GM15510 (cell line): Measurements from ENCODE around the gene PGF.

Source experiments
- POLR2A ChIP-seq: IDR thresholded peaks from 3 replicates; pipeline ENCODE4 v1.6.1; 2011; ENCODE audit warnings: borderline replicate concordance; ENCODE audit not compliant: insufficient read length; ENCODE audit errors: extremely low read depth

The PGF gene

DNA sequence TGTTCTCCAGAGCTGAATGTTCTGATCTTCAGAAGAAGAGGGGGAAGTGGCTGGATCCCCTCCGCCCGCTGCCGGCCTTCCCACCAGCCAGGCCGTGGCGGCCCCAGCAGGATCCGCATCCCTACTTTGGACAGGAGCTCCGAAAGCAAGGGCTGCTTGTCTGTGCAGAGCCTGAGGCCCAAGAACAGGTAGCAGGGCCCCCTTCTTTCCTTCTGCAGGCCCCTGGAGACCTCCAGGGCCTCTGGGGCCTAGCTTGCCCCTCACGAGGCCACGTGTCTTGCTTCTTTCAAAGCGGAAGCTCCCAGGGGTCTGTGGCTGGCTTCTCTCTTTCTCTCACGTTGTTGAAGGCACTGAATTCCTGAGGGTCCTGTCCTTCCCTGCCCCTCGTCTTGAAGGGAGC lies 13.2 kb downstream of the PGF start:
- TF ChIP-seq POLR2A = no peak

DNA sequence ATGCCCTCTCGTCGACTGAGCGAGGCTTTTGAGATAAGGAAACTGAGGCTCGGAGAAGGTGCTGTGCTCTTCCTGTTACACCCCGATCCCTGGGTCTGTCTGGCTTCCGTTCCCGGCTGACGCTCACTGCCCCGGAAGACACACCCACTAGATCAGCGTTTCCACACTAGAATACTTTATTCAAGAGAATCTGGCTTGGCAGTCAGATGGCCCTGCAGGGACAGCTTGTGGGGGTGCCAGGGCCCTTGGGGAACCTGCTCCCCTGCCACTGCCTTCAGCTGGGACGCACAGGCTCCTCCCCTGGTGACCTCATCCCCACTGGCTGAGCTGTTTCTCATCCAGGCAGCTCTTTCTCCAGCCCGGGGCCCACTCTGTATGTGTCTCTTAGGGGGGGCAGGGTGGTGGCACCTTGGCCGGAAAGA lies 13.7 kb downstream of the PGF start:
- peak; percentile 48 for TF ChIP-seq POLR2A

DNA sequence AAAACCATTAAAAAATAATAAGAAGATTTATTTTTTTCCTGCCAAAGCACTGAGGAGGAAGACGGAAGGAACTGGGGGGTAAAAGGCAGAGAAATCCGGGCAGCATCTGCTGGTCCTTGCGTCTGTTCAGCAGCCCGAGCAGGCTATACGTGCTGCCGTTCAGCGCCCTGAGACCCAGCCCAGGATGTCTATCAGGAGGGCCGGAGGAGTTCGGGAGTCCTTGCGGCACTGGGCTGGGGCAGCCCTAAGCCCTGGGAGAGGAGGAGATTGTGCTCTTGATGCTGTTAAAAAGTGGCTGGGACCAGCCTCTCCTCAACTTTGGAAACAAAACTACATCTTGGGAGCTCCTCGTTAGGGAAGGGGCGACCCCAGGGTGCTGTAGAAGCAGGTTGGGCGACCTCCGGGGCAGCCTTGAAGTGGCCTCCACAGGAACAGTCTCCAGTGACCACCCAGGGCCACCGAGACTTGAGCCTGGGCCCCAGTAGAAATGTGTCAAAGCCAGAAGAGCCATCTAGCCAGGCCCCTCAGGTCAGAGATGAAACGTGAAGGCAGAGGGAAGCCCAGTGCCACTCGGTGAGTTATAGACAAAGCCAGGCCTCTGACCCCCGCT lies 14.3 kb downstream of the PGF start:
- no peak for TF ChIP-seq POLR2A

DNA sequence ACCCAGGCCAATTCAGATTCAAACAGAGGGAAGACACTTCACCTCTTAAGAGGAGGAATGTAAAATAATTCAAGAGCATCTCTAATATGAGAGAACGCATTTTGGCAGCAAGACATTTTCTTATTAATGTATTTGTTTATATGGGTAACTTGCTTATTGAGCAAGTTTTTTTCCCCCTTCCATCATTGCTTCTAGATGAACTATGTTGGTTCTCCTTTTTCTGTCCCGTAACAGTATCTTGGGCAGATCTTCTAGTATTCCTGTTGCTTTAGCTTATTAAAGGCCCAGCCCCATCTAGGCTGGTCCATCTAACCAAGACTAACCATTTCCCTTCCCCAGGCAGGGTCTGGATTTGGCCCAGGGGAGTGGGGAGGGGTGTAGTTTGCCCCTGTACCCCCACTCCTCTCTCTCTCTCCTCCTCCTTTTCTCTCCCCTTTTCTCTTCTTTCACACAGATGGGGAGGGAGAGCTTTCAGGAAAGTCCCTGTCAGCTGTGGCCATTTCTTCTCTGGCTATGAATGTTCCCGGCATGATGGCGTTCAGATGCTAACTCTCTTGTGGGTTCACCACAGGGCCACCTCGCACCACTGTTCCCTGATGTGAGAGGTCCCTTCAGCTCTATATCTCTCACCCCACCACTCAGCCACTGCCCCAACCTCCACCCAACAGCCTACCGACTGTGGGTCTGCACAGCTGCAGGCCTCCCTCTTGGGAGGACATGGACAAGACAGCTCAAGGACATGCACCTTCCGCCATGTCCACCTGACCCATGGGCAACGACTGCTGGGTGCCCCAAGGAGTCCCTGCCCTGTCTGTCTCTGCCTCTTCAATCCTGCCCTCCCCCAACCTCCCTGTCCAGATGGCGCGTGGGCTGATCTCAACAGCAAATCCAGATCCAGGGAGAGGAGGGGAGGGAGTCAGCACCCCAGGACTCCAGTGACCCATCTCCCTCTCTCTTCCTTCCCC lies 16.6 kb downstream of the PGF start:
- no peak for TF ChIP-seq POLR2A

DNA sequence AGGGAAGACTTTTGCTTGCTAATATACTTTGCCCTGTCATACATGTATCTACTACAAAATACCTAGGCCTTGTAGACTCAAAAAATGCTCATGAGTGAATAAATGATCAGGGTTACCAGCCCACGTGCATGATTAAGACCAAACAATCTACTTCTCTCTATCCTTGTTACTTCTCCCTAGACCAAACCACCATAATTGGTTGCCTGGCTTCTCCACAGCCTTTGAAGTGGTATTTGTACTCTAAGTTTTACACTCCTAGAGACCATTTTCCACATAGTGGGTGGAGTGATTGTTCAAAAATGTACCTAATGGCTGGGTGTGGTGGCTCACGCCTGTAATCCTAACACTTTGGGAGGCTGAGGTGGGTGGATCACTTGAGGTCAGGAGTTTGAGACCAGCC lies 18.2 kb downstream of the PGF start:
- TF ChIP-seq POLR2A = no peak

DNA sequence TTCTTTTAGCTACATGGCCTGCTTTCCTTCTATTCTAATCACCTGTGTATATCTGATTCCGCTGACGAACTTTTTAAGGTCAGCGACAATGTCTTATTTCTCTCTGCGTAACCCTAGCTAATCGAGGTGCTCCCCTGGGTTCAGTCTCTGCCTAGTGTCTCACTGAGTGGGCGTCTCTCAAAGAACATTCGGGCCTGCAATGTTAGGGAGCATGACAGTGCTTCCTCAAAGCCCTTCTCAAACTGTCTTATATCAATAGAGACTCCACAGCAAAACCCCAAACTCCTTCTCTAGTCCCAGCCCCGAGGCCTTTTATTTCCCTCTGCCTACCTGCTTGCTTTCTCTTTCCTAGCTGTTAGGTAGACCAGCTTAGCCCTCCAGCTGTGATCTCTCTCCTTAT lies 18.7 kb downstream of the PGF start:
- TF ChIP-seq POLR2A = no peak

DNA sequence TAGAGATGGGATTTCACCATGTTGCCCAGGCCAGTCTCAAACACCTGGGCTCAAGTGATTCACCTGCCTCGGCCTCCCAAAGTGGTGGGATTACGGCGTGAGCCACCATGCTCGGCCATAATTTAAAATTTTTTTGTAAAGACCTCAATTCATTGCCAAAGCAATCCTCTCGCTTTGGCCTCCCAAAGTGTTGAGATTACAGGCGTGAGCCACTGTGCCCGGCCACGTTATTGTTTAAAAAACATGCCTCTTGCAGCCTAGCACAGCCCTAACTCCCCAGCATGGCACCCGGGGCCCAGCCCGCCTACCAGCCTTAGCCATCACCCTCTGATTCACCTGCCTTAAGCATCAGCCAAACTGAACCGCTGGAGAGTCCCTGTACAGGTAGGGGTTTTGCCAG lies 19.2 kb downstream of the PGF start:
- TF ChIP-seq POLR2A = no peak

DNA sequence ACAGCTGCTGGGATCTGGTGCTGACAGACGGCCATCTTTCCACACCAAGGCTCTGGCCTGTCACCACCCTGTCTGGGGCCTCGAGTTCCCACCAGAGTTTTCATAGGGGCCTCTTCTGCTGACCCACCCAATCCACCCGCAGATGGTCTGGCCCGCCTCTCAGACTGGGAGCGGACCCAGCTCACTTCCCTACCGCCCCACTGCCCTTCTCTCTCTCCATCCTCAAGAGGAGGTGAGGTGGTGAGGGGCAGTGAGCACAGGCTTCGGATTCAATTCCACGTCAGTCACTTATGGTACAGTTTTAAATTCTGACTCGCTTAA lies 20.1 kb downstream of the PGF start:
- TF ChIP-seq POLR2A = no peak

DNA sequence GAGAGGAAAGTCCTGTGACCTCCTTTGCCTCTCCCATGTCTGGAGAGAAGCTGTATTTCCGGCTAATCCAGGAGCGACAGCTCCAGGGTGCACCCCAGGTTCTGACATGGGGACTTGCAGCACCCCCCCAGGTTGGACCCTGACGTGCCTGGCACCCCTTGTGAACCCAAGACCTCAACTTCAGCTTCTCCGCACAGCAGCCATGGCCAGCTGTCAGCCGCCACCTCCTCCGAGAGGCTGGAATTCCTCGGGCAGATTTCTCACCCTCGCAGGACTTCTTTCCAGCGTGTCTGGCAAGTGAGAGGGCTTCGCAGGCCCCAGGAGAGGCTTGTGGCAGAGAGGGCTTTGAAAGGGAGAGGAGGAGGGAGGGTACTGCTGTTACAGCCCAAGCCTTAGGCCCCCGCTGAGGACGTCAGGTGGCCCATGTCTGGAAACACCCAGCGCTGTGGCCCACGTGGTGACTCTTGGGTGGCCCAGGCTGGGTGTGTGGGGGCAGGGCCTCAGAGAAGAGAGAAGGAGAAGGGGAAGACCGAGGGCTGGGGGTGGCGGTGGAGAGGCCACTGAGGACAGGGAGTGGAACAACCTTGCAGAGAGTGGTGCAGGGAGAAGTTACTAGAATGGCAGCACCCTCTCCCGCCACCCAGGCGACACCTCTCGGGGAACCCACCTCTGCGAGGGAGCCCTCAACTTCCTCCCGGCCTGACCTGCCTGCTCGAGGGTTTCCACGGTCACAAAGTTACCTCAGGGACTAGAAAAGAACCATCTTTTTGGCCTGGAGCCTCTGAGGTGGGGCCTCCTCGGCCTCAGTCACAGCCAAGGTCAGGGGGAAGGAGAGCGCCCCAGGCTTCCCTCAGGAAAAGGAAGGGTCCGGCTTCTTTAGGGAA lies 20.7 kb downstream of the PGF start:
- no peak for TF ChIP-seq POLR2A

DNA sequence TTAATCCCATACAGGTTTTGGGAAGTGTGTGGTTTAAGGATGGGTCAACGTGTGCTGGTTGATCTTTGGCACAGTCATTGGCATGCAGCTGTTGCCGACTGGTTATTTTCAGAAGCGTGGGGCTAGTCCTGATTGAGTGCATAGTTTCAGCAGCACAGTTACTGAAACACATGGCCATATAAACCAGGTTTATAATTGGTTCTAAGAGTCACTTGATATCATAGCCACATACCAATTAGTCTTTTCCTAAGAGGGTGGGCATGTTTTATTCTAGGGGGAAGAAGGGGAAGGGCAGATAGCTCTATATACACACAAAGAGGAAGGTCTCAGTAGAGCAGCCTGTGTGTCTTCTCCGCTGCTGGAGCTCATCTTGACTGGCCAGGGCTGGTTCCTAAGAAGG lies 21.4 kb downstream of the PGF start:
- no peak for TF ChIP-seq POLR2A

DNA sequence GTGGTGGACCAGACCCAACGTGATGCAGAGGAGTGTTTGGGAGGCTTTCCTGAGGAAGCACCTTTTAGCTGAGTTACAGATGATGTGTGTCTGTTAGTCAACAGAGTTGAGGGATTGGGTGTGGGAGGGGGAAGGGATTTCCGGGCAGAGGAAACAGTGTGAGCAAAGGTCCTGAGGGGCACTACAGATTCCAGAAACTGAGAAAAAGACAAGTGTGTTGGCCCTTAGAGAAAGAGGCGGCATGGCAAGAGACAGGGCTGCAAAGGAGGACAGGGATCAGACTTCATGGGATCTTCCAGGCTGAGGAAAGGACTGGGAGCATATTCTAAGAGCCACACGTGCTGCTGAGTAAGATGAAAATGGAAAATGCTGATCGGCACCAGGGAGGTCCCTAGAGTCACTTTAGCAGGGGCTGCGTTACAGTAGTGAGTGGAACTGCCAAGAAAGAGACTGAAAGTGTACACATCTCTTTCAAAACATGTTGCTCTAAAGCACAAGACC lies 22.9 kb downstream of the PGF start:
- TF ChIP-seq POLR2A = no peak

DNA sequence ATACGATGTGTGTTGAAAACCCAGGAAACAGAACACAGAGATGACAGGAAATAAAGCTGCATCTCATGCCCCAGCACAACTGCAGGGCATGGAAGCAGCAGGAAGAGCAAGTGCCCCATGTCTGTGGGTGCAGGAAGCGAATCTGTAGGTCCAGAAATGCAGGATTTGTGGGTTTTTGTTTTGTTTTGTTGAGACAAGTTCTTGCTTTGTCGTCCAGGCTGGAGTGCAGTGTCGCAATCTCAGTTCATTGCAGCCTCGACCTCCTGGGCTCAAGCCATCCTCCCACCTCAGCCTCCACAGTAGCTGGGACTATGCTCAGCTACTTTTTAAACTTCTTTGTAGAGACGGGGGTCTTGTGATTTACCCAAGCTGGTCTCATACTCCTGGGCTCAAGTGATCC lies 26.2 kb downstream of the PGF start:
- TF ChIP-seq POLR2A = no peak

DNA sequence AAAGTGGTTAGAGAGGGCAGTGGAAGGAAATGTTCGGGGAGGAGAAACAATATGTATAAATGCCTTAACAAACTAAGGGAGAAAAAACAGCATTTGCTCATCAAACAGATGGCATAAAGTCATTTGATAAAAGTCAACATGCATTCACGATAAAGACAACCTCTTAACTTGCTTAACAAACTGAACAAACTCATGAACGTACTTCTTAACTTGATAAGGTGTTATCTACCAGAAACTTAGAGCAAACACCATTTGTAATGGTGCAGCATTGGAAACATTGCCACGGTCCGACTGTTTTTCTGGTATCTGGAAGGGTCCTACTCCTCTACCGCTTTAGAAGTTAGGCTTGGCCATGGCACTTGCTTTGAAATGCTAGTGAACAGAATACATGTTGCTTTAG lies 28.2 kb downstream of the PGF start:
- TF ChIP-seq POLR2A = no peak

DNA sequence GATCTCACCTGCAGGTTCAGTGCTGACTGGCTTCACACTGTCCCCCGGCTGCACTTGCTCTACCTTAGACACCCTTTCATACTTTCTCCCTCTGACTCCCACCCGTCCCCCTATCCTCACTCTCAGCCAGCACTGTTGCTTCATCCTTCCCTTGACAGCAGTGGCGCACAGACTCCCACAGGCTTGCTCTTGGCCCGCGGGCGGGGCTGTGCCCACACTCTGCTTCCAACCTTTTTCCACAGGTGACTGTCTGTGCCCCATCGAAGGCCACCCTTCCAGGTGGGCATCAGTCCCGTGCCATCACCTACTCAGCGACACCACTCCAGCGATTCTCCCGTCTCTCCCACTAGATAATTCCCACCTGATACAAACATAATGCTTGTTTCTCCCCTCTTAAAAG lies 31.3 kb downstream of the PGF start:
- no peak for TF ChIP-seq POLR2A
